Putamen (tissue), 1 donor: Measurements from ENCODE around the gene UCK2.

Experiments used
- DNase-seq: peaks from one replicate; pipeline ENCODE4 v3.0.0-alpha.2; 2016; ENCODE audit warnings: low spot score

UCK2 gene

GRCh38 chr1:165856021-165856420, 28.6 kb downstream of the UCK2 start:
- no peak for DNase-seq

- no peak for DNase-seq
Observed at GRCh38 chr1:165856606-165857005, 29.2 kb downstream of the UCK2 start.

DNA sequence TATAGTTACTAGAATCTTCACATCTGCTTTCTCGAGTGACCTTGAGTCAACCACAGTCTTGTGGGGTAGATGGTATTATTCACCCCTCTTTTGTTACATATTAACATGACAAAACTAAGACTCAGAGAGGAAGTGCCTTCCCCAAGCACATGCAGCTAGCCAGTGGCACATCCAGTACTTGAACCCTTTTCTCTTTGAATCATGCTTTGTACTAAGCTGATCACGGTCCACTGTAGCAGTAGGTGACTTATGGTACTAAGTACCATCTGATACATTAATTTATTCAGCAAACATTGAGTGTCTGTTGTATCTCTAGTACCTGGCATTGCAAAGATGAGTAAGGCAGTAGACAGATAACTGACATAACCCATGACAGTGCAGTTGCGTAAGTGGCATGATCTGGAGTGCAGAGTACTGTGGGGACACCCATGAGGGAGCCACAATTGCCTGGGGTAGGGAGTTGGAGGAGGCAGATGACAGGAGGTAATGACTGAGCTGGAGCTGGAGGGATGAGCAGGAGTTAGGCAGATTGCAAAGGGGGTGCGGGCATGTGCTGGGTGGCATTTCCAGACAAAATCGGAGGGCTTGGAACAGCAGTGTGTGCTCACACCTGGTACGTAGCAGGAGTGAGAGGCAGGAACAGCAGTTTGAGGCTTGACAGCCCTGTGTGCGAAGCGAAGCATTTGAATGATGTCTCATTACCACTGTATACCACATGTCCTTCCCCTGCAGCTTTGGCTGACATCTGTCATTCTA, 29.8 kb downstream of the UCK2 start:
- peak; percentile 66 for DNase-seq

GRCh38 chr1:165858364-165858823, 31.0 kb downstream of the UCK2 start:
- no peak for DNase-seq

GRCh38 chr1:165858967-165859845, 31.8 kb downstream of the UCK2 start:
- DNase-seq, result no peak

GRCh38 chr1:165860065-165860464, 32.7 kb downstream of the UCK2 start:
- DNase-seq, result no peak

DNA sequence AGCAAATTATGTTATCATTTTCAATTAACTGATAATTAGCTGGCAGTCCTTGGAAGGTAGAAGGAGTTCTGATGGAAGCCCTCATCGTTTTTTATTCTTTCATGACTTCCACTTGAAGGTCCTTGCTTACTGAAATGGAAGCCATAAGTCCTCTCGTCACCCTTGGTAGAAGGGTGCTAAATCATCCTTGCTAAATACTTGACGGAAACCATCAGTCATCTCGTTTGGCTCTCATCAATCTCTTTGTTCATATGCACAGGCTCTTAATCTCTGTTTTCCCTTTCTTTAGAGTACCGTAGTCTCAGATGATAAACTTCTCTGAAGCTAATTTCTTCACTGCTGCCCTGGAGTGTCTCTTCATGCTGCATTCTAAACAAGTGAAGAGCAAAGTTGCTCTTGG, 34.5 kb downstream of the UCK2 start:
- DNase-seq, result no peak

DNA sequence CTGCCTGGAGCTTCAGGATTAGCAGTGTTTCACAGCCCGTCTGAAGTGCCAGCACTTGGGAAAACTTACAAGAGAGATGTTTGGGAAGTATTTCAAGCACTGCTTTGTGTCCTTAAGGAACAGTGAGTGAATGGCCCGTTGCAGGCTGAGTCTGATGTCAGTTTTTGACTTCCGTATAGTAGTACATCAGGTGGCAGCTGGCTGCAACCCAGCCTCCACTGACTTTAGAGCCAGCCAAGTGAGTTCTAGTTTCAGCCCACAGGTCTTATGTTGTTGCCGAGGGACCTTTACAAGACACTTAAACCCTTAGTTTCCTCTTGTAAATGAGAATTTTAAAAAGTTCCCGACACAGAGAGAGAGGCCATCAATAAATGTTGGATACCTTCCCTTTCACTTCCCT, 35.0 kb downstream of the UCK2 start:
- no peak for DNase-seq

GRCh38 chr1:165863346-165863745, 35.9 kb downstream of the UCK2 start:
- no peak for DNase-seq

- no peak for DNase-seq
Observed at GRCh38 chr1:165865633-165866340, 38.4 kb downstream of the UCK2 start.

DNA sequence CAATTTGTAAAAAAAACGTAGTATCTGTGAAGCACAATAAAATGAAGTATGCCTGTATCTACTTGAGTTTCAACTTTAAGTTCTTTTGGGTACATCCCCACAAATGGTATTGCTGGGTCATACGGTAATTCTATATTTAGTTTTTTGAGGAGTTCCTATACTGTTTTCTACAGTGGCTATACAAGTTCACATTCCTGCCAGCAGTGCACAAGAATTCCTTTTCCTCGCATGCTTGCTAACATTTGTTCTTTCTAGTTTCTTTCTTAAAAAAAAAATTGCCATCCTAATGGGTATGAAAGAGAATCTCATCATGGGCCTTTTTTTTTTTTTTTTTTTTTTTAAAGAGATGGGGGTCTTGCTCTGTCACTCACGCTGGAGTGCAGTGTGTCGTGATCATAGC, 41.9 kb downstream of the UCK2 start:
- no peak for DNase-seq

GRCh38 chr1:165871311-165872067, 44.1 kb downstream of the UCK2 start:
- DNase-seq, result peak; percentile 48

- DNase-seq, result no peak
Observed at GRCh38 chr1:165873481-165873880, 46.1 kb downstream of the UCK2 start.

GRCh38 chr1:165874643-165875042, 47.2 kb downstream of the UCK2 start:
- no peak for DNase-seq

- no peak for DNase-seq
Observed at GRCh38 chr1:165875171-165875570, 47.8 kb downstream of the UCK2 start.

- no peak for DNase-seq
Observed at GRCh38 chr1:165875604-165876003, 48.2 kb downstream of the UCK2 start.

- no peak for DNase-seq
Observed at GRCh38 chr1:165876121-165876520, 48.7 kb downstream of the UCK2 start.

DNA sequence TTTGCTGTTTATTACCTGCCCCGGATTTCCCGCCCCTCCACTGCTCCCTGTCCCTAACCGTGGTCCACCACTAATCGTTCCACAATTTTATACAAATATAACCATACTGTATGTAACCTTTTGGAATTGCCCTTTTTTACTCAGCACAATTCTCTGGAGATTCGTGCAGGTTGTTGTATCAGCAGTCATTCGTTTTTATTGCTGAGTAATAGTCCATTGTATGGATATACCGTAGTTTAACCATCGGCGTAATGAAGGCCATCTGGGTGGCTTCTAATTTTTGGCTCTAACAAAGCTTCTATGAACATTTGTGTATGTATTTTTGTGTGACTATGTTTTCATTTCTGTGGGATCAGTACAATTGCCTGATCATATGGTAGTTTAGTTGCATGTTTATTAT, 50.0 kb downstream of the UCK2 start:
- DNase-seq, result no peak

DNA sequence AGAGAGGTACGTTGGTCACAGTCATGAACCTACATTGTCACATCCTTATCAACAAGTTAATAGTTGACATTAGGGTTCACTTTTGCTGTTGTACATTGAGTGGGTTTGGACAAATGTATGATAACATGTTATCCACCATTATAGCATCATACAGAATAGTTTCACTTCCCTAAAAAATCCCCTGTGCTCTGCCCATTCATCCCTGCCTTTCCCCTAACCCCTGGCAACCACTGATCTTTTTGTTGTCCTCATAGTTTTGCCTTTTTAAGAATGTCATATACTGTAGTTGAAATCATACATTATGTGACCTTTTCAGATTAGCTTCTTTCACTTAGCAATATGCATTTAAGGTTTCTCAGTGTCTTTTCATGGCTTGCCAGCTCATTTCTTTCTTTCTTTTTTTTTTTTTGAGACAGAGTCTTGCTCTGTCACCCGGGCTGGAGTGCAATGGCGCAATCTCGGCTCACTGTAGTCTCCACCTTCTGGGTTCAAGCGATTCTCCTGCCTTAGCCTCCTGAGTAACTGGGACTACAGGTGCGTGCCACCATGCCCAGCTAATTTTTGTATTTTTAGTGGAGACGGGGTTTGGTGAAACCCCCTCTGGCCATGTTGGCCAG, 50.6 kb downstream of the UCK2 start:
- DNase-seq, result no peak

DNA sequence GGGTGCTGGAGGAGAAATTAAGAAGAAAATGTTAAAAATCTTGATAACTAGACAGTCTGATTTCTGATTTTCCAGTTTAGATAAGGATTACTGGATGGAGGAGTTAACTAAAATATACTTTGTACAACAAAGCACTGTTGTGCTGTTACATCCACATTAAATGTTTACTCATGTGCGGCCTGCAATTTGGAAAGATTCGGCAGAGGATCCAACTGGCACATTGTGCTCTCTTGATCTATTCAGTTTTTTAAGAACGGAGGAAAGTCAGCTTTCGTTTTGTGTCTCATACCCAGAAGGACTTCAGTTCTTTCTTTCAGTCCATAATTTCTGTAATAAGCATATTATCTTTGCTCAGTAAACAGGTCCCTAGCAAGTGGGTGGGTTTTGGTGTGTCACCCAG, 52.5 kb downstream of the UCK2 start:
- no peak for DNase-seq

DNA sequence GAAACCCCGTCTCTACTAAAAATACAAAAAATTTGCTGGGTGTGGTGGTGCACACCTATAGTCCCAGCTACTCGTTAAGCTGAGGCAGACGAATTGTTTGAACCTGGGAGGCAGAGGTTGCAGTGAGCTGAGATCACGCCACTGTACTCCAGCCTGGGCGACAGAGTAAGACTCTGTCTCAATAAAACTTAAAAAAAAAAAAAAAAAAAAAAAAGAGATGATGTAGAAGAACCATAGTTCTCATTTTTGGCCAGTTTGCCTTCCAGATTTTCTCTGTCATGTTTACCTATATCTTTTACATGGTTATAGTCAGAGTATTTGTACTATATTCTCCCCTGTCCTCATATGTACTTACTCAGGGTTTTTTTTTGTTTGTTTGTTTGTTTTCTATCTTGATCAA, 53.6 kb downstream of the UCK2 start:
- DNase-seq, result no peak
